NCI-H2227 (cell line): ENCODE data around the gene MT1G.
"Not testable (repeated sequence)": the region's sequence is repeated elsewhere in the genome, so short reads cannot be mapped to it uniquely, and the experiment has no call there.

Experiments
- DNase-seq: peaks from one replicate; lab custom pipeline; 2025; ENCODE audit not compliant: unreplicated experiment; lab: John Stamatoyannopoulos, UW

MT1G gene

GRCh38 chr16:56667581-56668571, at the start of gene MT1G:
TSS of gene MT1G (minus strand) at chr16:56668065. CDS start at chr16:56667993, 72 bp downstream.
- no peak for DNase-seq

- not testable (repeated sequence) for DNase-seq
Measured at GRCh38 chr16:56717532-56717931, 49.7 kb upstream of the MT1G start.

- DNase-seq: no peak
Measured at GRCh38 chr16:56716761-56717160, 48.9 kb upstream of the MT1G start.

GRCh38 chr16:56715126-56715525, 47.3 kb upstream of the MT1G start:
- no peak for DNase-seq

- DNase-seq: no peak
Measured at GRCh38 chr16:56713794-56714193, 45.9 kb upstream of the MT1G start.

GRCh38 chr16:56711862-56712261, 44.0 kb upstream of the MT1G start:
- no peak for DNase-seq

GRCh38 chr16:56710181-56710737, 42.4 kb upstream of the MT1G start:
- no peak for DNase-seq

- DNase-seq: no peak
Measured at GRCh38 chr16:56709443-56710040, 41.7 kb upstream of the MT1G start.

GRCh38 chr16:56708525-56709442, 40.9 kb upstream of the MT1G start:
- no peak for DNase-seq

- no peak for DNase-seq
Measured at GRCh38 chr16:56702836-56703235, 35.0 kb upstream of the MT1G start.

GRCh38 chr16:56701534-56701933, 33.7 kb upstream of the MT1G start:
- no peak for DNase-seq

- DNase-seq: no peak
Measured at GRCh38 chr16:56700631-56701030, 32.8 kb upstream of the MT1G start.

- no peak for DNase-seq
Measured at GRCh38 chr16:56700195-56700594, 32.3 kb upstream of the MT1G start.

GRCh38 chr16:56697456-56698155, 29.7 kb upstream of the MT1G start:
- DNase-seq: no peak

GRCh38 chr16:56695246-56695645, 27.4 kb upstream of the MT1G start:
- no peak for DNase-seq

- DNase-seq: no peak
Measured at GRCh38 chr16:56691885-56692284, 24.0 kb upstream of the MT1G start.

- no peak for DNase-seq
Measured at GRCh38 chr16:56690420-56691122, 22.7 kb upstream of the MT1G start.

- no peak for DNase-seq
Measured at GRCh38 chr16:56689171-56689570, 21.3 kb upstream of the MT1G start.

- no peak for DNase-seq
Measured at GRCh38 chr16:56688762-56689161, 20.9 kb upstream of the MT1G start.

GRCh38 chr16:56686758-56687157, 18.9 kb upstream of the MT1G start:
- no peak for DNase-seq
